Measurements from ENCODE around the gene CEP70. TPM values are rescaled to one million over a fixed set of nuclear protein-coding genes. Genes with fewer than 3 reads are reported as not detected.

Gene CEP70
- total and polyA plus RNA-seq, 4 donors = 6.9 to 26.5 (median 9.1) TPM

DNA sequence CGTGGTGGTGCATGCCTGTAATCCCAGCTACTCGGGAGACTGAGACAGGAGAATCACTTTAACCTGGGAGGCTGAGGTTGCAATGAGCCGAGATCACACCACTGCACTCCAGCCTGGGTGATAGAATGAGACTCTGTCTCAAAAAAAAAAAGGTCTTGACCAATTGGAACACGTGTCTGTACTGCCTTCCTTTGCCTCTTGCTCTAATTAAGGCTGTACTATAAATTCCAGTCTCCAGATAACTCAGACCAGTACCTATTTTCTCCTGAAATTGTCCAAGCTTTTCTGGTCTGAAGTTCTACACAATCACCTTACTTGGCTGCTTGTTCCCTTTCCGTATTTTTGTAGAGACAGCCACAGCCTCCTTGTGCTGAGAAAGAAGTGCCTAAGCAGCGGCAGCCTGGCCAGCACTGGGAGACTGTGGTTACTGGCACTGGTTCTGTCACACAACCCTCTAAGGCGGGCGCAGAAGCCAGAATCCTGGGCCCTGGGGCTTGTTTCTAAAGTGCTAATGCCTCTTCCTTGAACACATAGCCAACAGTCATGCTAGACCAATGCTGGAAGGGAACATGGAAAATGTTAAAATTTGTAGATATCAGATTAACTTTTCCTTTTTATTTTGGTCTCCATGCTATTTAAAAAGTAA, 6.2 kb upstream of the CEP70 start:
- 82% methylated on average over 8 of the region's 8 CpGs for WGBS
- no peak for TF ChIP-seq JUND (IDR thresholded peaks at IDR 0.05)
- TF ChIP-seq EGR1 (IDR thresholded peaks at IDR 0.05; ENCODE audit: low read depth in 2 of 2) = no peak
- no peak for TF ChIP-seq TAF1 (conservative IDR thresholded peaks at IDR 0.05)
- no peak for TF ChIP-seq NR2F2 (IDR thresholded peaks at IDR 0.05)
- TF ChIP-seq CTCF (IDR thresholded peaks at IDR 0.05; ENCODE audit: low read depth, low read length, missing input control) = no peak
- no peak for TF ChIP-seq FOXA1 (IDR thresholded peaks at IDR 0.05)
- no peak for TF ChIP-seq REST (IDR thresholded peaks at IDR 0.05)
- TF ChIP-seq RAD21 (IDR thresholded peaks at IDR 0.05) = no peak
- no peak for TF ChIP-seq SP1 (IDR thresholded peaks at IDR 0.05)
- no peak for TF ChIP-seq ATF3 (IDR thresholded peaks at IDR 0.05)
- no peak for TF ChIP-seq YY1 (IDR thresholded peaks at IDR 0.05)
- no peak for TF ChIP-seq FOXA2 (IDR thresholded peaks at IDR 0.05)
- no peak for TF ChIP-seq GABPA (IDR thresholded peaks at IDR 0.05 in 1 of 2, conservative IDR thresholded peaks at IDR 0.05 in 1 of 2)
- TF ChIP-seq ZBTB33 (IDR thresholded peaks at IDR 0.05) = no peak
- TF ChIP-seq HNF4G (IDR thresholded peaks at IDR 0.05) = no peak
- no peak for TF ChIP-seq HNF4A (conservative IDR thresholded peaks at IDR 0.05)
- TF ChIP-seq MAX (IDR thresholded peaks at IDR 0.05) = no peak
- no peak for TF ChIP-seq RXRA (IDR thresholded peaks at IDR 0.05)
- Histone ChIP-seq H3K36me3 (ENCODE audit: control insufficient read depth in 4 of 4, insufficient read depth in 3 of 4, low read depth in 1 of 4, low read length in 3 of 4) (no peaks in the 10 kb centered on the region), H3K27me3 (ENCODE audit: control insufficient read depth in 4 of 4, insufficient read depth in 4 of 4, low read length in 3 of 4) (no peaks in the 10 kb centered on the region), H3K4me3 (ENCODE audit: low read depth in 1 of 3, low read length in 3 of 3) (no peak overlapping the region), H3K9ac (ENCODE audit: low read depth in 1 of 2, low read length in 2 of 2) (no peak overlapping the region), H3K9me3 (ENCODE audit: control insufficient read depth in 4 of 4, low read length in 3 of 4) (no peaks in the 10 kb centered on the region), H3K27ac (ENCODE audit: low read depth in 1 of 2, low read length in 2 of 2) (no peak overlapping the region), H3K4me1 (ENCODE audit: control insufficient read depth in 4 of 4, insufficient read depth in 4 of 4, low read length in 3 of 4) (peaks cover 2 to 4% (median 3%) of the 10 kb centered on the region in 4 donors)
- no peak for DNase-seq (ENCODE audit: low spot score)

Measured in liver (tissue), 9 donors.